Chondrocyte (in vitro differentiated cells): ENCODE results near the gene ATCAY. TPM values are rescaled to one million over a fixed set of nuclear protein-coding genes. Genes with fewer than 3 reads are reported as not detected.

ENCODE experiments used
- DNase-seq: peaks from one replicate; pipeline ENCODE4 v3.0.0; 2021; ENCODE audit warnings: mixed read lengths, low spot score
- H3K27ac Mint-ChIP-seq: one replicate; pipeline ENCODE4 v1.8.0; 2021; ENCODE audit warnings: mild to moderate bottlenecking, moderate library complexity, mixed read lengths; ENCODE audit not compliant: unreplicated experiment
- H3K27me3 Mint-ChIP-seq: 2 replicates; pipeline ENCODE4 v1.8.0; 2021; ENCODE audit warnings: low read depth, mixed read lengths
- H3K36me3 Mint-ChIP-seq: 2 replicates; pipeline ENCODE4 v1.8.0; 2021; ENCODE audit warnings: low read depth, mixed read lengths
- H3K4me1 Mint-ChIP-seq: 2 replicates; pipeline ENCODE4 v1.8.0; 2021; ENCODE audit warnings: low read depth, mild to moderate bottlenecking, mixed read lengths
- H3K4me3 Mint-ChIP-seq: one replicate; pipeline ENCODE4 v1.8.0; 2021; ENCODE audit warnings: mild to moderate bottlenecking, moderate library complexity, mixed read lengths; ENCODE audit not compliant: unreplicated experiment
- H3K9me3 Mint-ChIP-seq: 2 replicates; pipeline ENCODE4 v1.8.0; 2021; ENCODE audit warnings: low read depth, mixed read lengths
- CTCF ChIP-seq: fragments of 200-600 bp; sonication (generic); IDR thresholded peaks from 2 replicates; pipeline ENCODE4 v1.5.0; 2021; ENCODE audit warnings: antibody characterized with exemption, mild to moderate bottlenecking, moderate library complexity
- total RNA-seq: library from RNA; stranded (reverse); gene quantifications from 3 replicates; pipeline ENCODE4 v1.2.1, GENCODE V29; 2021

ATCAY gene
- total RNA-seq, 1 donor from 2014 or later: not detected

DNA sequence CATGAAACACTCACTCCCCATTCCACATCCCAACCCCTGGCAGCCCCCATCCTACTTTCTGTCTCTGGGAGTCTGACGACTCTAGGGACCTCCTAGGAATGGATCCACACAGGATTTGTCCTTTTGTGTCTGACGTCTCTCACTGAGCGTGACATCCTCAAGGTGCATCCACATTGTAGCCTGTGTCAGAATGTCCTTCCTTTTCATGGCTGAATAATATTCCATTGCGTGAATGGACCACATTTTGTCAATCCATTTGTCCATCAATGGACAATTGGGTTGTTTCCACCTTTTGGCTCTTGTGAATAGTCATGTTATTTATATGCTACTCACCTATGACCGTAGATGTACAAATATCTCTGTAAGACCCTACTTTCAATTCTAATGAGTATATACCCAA, 35.5 kb downstream of the ATCAY start:
- Mint-ChIP-seq H3K36me3 (no peaks in the 10 kb centered on the region), H3K9me3 (no peaks in the 10 kb centered on the region), H3K4me1 (no peaks in the 10 kb centered on the region), H3K4me3 (no peak overlapping the region), H3K27ac (no peak overlapping the region), H3K27me3 (peaks cover 3% of the 10 kb centered on the region)
- DNase-seq: no peak
- TF ChIP-seq CTCF: no peak

- H3K4me3 Mint-ChIP-seq: no peak overlapping the region
- H3K36me3 Mint-ChIP-seq: no peaks in the 10 kb centered on the region
- H3K9me3 Mint-ChIP-seq: peaks cover 15% of the 10 kb centered on the region
These were observed 39.3 kb downstream of the ATCAY start for GRCh38 chr19:3919793-3920192.

GRCh38 chr19:3923096-3923758, 42.7 kb downstream of the ATCAY start:
- Mint-ChIP-seq H3K27me3 (peaks cover 7% of the 10 kb centered on the region), H3K4me3 (no peak overlapping the region)

More at GRCh38 chr19:3919793-3920192, 39.3 kb downstream of the ATCAY start:
- no peak for DNase-seq
- Mint-ChIP-seq H3K27me3 (no peaks in the 10 kb centered on the region), H3K27ac (no peak overlapping the region), H3K4me1 (no peaks in the 10 kb centered on the region)
- no peak for TF ChIP-seq CTCF

GRCh38 chr19:3923912-3924311, 43.4 kb downstream of the ATCAY start:
- no peak overlapping the region for H3K4me3 Mint-ChIP-seq
- no peak for TF ChIP-seq CTCF
- peaks cover 7% of the 10 kb centered on the region for H3K27me3 Mint-ChIP-seq
- no peak overlapping the region for H3K27ac Mint-ChIP-seq
- DNase-seq: no peak
- peaks cover 19% of the 10 kb centered on the region for H3K9me3 Mint-ChIP-seq
- H3K36me3 Mint-ChIP-seq: no peaks in the 10 kb centered on the region
- H3K4me1 Mint-ChIP-seq: no peaks in the 10 kb centered on the region

More at GRCh38 chr19:3923096-3923758, 42.7 kb downstream of the ATCAY start:
- DNase-seq: no peak
- no peak overlapping the region for H3K27ac Mint-ChIP-seq
- TF ChIP-seq CTCF: no peak
- no peaks in the 10 kb centered on the region for H3K4me1 Mint-ChIP-seq
- peaks cover 19% of the 10 kb centered on the region for H3K9me3 Mint-ChIP-seq
- no peaks in the 10 kb centered on the region for H3K36me3 Mint-ChIP-seq

- Mint-ChIP-seq H3K4me3 (no peak overlapping the region), H3K9me3 (no peaks in the 10 kb centered on the region)
- TF ChIP-seq CTCF: no peak
These were observed 50.6 kb downstream of the ATCAY start for GRCh38 chr19:3931041-3931440.

More at GRCh38 chr19:3931041-3931440, 50.6 kb downstream of the ATCAY start:
- Mint-ChIP-seq H3K27ac (no peak overlapping the region), H3K27me3 (peaks cover 33% of the 10 kb centered on the region), H3K4me1 (no peaks in the 10 kb centered on the region), H3K36me3 (peaks cover 1% of the 10 kb centered on the region)
- no peak for DNase-seq
